Vagina (tissue), 2 donors: Measurements from ENCODE around the gene PHTF2.

Experiments
- POLR2A ChIP-seq, 2 donors: fragments of 450-650 bp; IDR thresholded peaks; one replicate each; pipeline ENCODE4 v1.6.1; 2017; ENCODE audit warnings: antibody characterized with exemption in 2 of 2, mild to moderate bottlenecking in 2 of 2, moderate library complexity in 2 of 2
- TF ChIP-seq, protein P1 (sequence below), 3 experiments: fragments of 450-650 bp in 2 of 3; fragments of 200-600 bp in 1 of 3; sonication (generic) in 1 of 3; IDR thresholded peaks; one replicate each; pipeline ENCODE4 v1.5.1; 2017 to 2019; ENCODE audit warnings: antibody characterized with exemption in 3 of 3, mild to moderate bottlenecking in 2 of 3, moderate library complexity in 2 of 3

DNA sequence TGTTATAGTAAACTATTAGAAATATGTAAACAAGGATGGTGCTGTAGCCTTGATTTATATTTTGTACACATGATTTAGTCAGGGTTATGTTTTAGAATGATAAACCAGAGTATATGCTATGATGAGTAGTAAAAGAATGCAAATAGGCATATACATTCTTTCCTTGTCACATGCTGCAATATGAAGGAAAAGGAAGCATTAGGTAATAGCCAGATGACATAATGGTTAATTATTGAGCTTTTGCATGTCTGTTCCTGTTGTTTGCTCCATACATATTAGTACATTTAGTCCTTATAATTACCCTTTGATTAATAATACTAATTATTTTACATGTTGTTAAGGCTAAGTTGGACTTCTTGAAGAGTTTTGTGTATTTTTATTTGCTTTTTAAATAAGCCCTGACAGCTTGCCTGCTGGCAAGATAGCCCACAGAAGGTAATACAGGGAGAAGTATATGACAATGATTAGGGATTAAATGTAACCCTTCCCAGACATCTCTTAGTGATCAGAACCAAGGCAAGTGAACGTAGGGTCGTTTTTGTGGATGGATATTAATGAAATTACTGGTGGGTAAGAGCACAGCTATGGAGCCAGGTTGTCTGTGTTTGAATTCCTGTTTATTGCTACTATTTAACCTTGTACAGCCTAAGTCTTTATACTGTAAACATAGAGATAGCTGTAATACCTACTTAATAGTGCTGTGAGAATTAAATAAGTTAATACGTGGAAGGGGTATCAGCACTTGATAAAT is 68.4 kb downstream of the PHTF2 start:
- TF ChIP-seq, protein P1, sequence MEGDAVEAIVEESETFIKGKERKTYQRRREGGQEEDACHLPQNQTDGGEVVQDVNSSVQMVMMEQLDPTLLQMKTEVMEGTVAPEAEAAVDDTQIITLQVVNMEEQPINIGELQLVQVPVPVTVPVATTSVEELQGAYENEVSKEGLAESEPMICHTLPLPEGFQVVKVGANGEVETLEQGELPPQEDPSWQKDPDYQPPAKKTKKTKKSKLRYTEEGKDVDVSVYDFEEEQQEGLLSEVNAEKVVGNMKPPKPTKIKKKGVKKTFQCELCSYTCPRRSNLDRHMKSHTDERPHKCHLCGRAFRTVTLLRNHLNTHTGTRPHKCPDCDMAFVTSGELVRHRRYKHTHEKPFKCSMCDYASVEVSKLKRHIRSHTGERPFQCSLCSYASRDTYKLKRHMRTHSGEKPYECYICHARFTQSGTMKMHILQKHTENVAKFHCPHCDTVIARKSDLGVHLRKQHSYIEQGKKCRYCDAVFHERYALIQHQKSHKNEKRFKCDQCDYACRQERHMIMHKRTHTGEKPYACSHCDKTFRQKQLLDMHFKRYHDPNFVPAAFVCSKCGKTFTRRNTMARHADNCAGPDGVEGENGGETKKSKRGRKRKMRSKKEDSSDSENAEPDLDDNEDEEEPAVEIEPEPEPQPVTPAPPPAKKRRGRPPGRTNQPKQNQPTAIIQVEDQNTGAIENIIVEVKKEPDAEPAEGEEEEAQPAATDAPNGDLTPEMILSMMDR (IDR thresholded peaks at IDR 0.05) = no peak
- TF ChIP-seq POLR2A (IDR thresholded peaks at IDR 0.05) = no peak
